Lower leg skin (tissue), 3 donors: Measurements from ENCODE around the gene MS4A4E.

Experiments
- POLR2A ChIP-seq, 2 donors: fragments of 450-650 bp; IDR thresholded peaks; one replicate each; pipeline ENCODE4 v1.6.1; 2016 to 2017; ENCODE audit warnings: antibody characterized with exemption in 2 of 2, mild to moderate bottlenecking in 1 of 2, moderate library complexity in 1 of 2
- TF ChIP-seq, protein P1 (sequence below), 3 donors: fragments of 450-650 bp; IDR thresholded peaks; one replicate each; pipeline ENCODE4 v1.5.1; 2016; ENCODE audit warnings: antibody characterized with exemption in 3 of 3, mild to moderate bottlenecking in 3 of 3, moderate library complexity in 2 of 3

GRCh38 chr11:60193687-60194433 is 49.1 kb downstream of the MS4A4E start:
- no peak for TF ChIP-seq POLR2A (IDR thresholded peaks at IDR 0.05)
- TF ChIP-seq, protein P1, sequence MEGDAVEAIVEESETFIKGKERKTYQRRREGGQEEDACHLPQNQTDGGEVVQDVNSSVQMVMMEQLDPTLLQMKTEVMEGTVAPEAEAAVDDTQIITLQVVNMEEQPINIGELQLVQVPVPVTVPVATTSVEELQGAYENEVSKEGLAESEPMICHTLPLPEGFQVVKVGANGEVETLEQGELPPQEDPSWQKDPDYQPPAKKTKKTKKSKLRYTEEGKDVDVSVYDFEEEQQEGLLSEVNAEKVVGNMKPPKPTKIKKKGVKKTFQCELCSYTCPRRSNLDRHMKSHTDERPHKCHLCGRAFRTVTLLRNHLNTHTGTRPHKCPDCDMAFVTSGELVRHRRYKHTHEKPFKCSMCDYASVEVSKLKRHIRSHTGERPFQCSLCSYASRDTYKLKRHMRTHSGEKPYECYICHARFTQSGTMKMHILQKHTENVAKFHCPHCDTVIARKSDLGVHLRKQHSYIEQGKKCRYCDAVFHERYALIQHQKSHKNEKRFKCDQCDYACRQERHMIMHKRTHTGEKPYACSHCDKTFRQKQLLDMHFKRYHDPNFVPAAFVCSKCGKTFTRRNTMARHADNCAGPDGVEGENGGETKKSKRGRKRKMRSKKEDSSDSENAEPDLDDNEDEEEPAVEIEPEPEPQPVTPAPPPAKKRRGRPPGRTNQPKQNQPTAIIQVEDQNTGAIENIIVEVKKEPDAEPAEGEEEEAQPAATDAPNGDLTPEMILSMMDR (IDR thresholded peaks at IDR 0.05): no peak
